HCT116 (cell line): ENCODE results near the gene ZNFX1. TPM values are rescaled to one million over a fixed set of nuclear protein-coding genes. Genes with fewer than 3 reads are reported as not detected.

Experiments
- ATAC-seq: fragments of 200-7000 bp; cut with Tn5 transposase; 2 replicates; pipeline ENCODE4 v1.9.1; 2020; ENCODE audit warnings: mild to moderate bottlenecking, moderate library complexity
- BruUV-seq: library from RNA; stranded (reverse); fragments of 400-500 nt; replicated peaks from 2 replicates; lab custom pipeline; 2021; lab: Mats Ljungman, UMichigan
- CTCF ChIA-PET: fragments of 300-600 bp; sonication (Branson Sonifier 250); formaldehyde crosslinking; loops from one replicate; lab custom pipeline; 2021; ENCODE audit warnings: antibody characterized with exemption; lab: Charles Lee
- POLR2A ChIA-PET: fragments of 300-600, 350-600 bp; sonication (Branson Sonifier 250); formaldehyde crosslinking; loops from one replicate; lab custom pipeline; 2021; ENCODE audit warnings: antibody characterized with exemption; lab: Charles Lee
- RAD21 ChIA-PET, 2 experiments: fragments of 300-600 bp; sonication (Branson Sonifier 250); formaldehyde crosslinking; loops; one replicate each; lab custom pipeline; 2023; ENCODE audit warnings: low total read pairs in 2 of 2; ENCODE audit not compliant: uncharacterized antibody in 2 of 2, unreplicated experiment in 2 of 2, low non-redundant PET in 1 of 2; lab: Charles Lee
- DNase-seq: peaks from one replicate; pipeline ENCODE4 v3.0.0-alpha.2; 2010; ENCODE audit warnings: low read depth, low spot score
- H2AFZ ChIP-seq: fragments of 200-600 bp; shearing (Covaris generic), sonication (generic); 2 replicates; pipeline ENCODE4 v1.6.1; 2017; ENCODE audit warnings: low read depth, mixed run types, mixed read lengths, antibody characterized with exemption, low read length; ENCODE audit not compliant: poor library complexity, severe bottlenecking
- H3K27ac ChIP-seq: 2 replicates; pipeline ENCODE4 v1.5.1; 2012; ENCODE audit warnings: low read depth, low read length
- H3K27me3 ChIP-seq: fragments of 200-600 bp; sonication (generic); 2 replicates; pipeline ENCODE4 v1.6.1; 2016; ENCODE audit warnings: mixed run types, low read length, mixed read lengths; ENCODE audit not compliant: insufficient read depth
- H3K36me3 ChIP-seq, 2 experiments: fragments of 200-500 bp in 1 of 2; fragments of 200-600 bp in 1 of 2; sonication (Bioruptor generic) in 1 of 2; sonication (generic) in 1 of 2; 2 replicates each; pipeline versions ENCODE4 v1.5.1 to v1.6.1; 2014 to 2016; ENCODE audit warnings: low read length in 2 of 2, inconsistent platforms in 1 of 2, mixed read lengths in 1 of 2, mixed run types in 1 of 2; ENCODE audit not compliant: insufficient read depth in 2 of 2, control insufficient read depth in 1 of 2
- H3K4me1 ChIP-seq, 2 experiments: fragments of 200-600 bp in 1 of 2; sonication (generic) in 1 of 2; 2 replicates each; pipeline versions ENCODE4 v1.5.1 to v1.6.1; 2012 to 2017; ENCODE audit warnings: low read length in 2 of 2, inconsistent platforms in 1 of 2, mild to moderate bottlenecking in 1 of 2, mixed read lengths in 1 of 2, mixed run types in 1 of 2, moderate library complexity in 1 of 2; ENCODE audit not compliant: insufficient read depth in 2 of 2, control insufficient read depth in 1 of 2
- H3K4me2 ChIP-seq: fragments of 200-600 bp; sonication (generic); 2 replicates; pipeline ENCODE4 v1.6.1; 2017; ENCODE audit warnings: mixed run types, low read length, mixed read lengths
- H3K4me3 ChIP-seq, 2 experiments: fragments of 200-600 bp in 1 of 2; sonication (generic) in 1 of 2; replicated peaks in 1 of 2; 2 replicates each; pipeline ENCODE4 v1.5.1; 2011 to 2016; ENCODE audit warnings: low read length in 2 of 2, control low read depth in 1 of 2, low read depth in 1 of 2, mild to moderate bottlenecking in 1 of 2, mixed read lengths in 1 of 2, mixed run types in 1 of 2
- H3K79me2 ChIP-seq: fragments of 200-600 bp; sonication (generic); 2 replicates; pipeline ENCODE4 v1.6.1; 2017; ENCODE audit warnings: mild to moderate bottlenecking, mixed run types, low read length, moderate library complexity, mixed read lengths; ENCODE audit not compliant: insufficient read depth
- H3K9ac ChIP-seq: fragments of 200-600 bp; sonication (generic); 2 replicates; pipeline ENCODE4 v1.6.1; 2016; ENCODE audit warnings: low read length, mixed read lengths
- H3K9me2 ChIP-seq: fragments of 200-600 bp; sonication (generic), shearing (Covaris generic); 2 replicates; pipeline ENCODE4 v1.6.1; 2017; ENCODE audit warnings: mixed run types, mild to moderate bottlenecking, moderate library complexity; ENCODE audit not compliant: insufficient read depth
- H3K9me3 ChIP-seq, 2 experiments: fragments of 200-500 bp in 1 of 2; fragments of 200-600 bp in 1 of 2; sonication (Bioruptor generic) in 1 of 2; sonication (generic) in 1 of 2; 2 replicates each; pipeline ENCODE4 v1.6.1; 2014 to 2017; ENCODE audit warnings: low read length in 2 of 2, mixed read lengths in 2 of 2, inconsistent platforms in 1 of 2, low read depth in 1 of 2, mild to moderate bottlenecking in 1 of 2, mixed run types in 1 of 2, moderate library complexity in 1 of 2; ENCODE audit not compliant: control insufficient read depth in 1 of 2, insufficient read depth in 1 of 2
- H4K20me1 ChIP-seq: fragments of 200-600 bp; sonication (generic), shearing (Covaris generic); 2 replicates; pipeline ENCODE4 v1.6.1; 2017; ENCODE audit warnings: mixed run types, mild to moderate bottlenecking, moderate library complexity; ENCODE audit not compliant: insufficient read depth
- ATF3 ChIP-seq: IDR thresholded peaks from 2 replicates; pipeline ENCODE4 v1.6.1; 2012
- CBX3 ChIP-seq: IDR thresholded peaks from 2 replicates; pipeline ENCODE4 v1.6.1; 2012; ENCODE audit warnings: low read depth
- FOSL1 ChIP-seq: IDR thresholded peaks from 2 replicates; pipeline ENCODE4 v1.6.1; 2012; ENCODE audit warnings: low read depth
- POLR2AphosphoS5 ChIP-seq: IDR thresholded peaks from 2 replicates; pipeline ENCODE4 v1.6.1; 2011; ENCODE audit warnings: mild to moderate bottlenecking, low read depth, low read length, moderate library complexity
- REST ChIP-seq: IDR thresholded peaks from 2 replicates; pipeline ENCODE4 v1.6.1; 2012; ENCODE audit warnings: low read depth
- SIN3A ChIP-seq: IDR thresholded peaks from 2 replicates; pipeline ENCODE4 v1.6.1; 2012; ENCODE audit warnings: low read depth
- SP1 ChIP-seq: IDR thresholded peaks from 2 replicates; pipeline ENCODE4 v1.6.1; 2012; ENCODE audit warnings: low read depth
- TCF7L2 ChIP-seq: IDR thresholded peaks from 2 replicates; pipeline ENCODE4 v1.7.0; 2011; ENCODE audit warnings: borderline replicate concordance, inconsistent platforms; ENCODE audit not compliant: insufficient read depth, insufficient read length; ENCODE audit errors: extremely low read depth
- ZFX ChIP-seq: fragments of 450-650 bp; IDR thresholded peaks from 2 replicates; pipeline ENCODE4 v1.6.1; 2017
- intact Hi-C: fragments of 100-400 bp; cut with micrococcal nuclease; formaldehyde crosslinking; loops from 2 replicates; pipeline ENCODE4 v1.10.0; 2022
- total RNA-seq: library from RNA; stranded (reverse); gene quantifications from one replicate; pipeline ENCODE4 v1.2.1, GENCODE V29; 2021; ENCODE audit not compliant: unreplicated experiment

The ZNFX1 gene
- total RNA-seq, 1 experiment from 2014 or later, result 24.1 TPM

DNA sequence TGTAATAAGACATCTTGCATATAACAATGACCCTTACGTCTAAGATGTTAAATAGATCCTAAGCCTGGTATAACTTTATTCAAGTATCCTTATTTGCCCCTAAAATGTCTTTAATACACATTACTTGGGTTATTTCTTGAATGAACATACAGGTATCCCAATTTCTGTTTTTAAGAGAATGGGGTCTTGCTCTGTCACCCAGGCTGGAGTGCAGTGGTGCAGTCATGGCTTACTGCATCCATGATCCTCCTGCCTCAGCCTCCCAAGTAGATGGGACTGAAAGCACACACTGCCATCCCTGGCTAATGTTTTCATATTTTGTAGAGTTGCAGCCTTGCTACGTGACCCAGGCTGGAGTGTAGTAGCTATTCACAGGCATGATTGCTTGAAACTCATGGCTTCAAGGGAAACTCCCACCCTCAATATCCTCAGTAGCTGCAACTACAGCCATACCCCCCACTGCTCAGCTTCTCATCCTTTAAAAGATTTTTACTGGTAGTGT lies 10.4 kb upstream of the ZNFX1 start:
- Histone ChIP-seq H3K27ac (no peak overlapping the region; the same call in 1 of the 2 replicates), H3K79me2 (peaks cover 53% of the 10 kb centered on the region), H4K20me1 (peaks cover 73% of the 10 kb centered on the region), H3K36me3 (peaks cover 58 to 65% of the 10 kb centered on the region in 2 experiments), H2AFZ (no peak overlapping the region), H3K27me3 (no peaks in the 10 kb centered on the region), H3K4me2 (no peak overlapping the region), H3K9me3 (no peaks in the 10 kb centered on the region), H3K9ac (no peak overlapping the region), H3K4me1 (peaks cover 29 to 54% of the 10 kb centered on the region in 2 experiments; a peak in 3 of 4 replicates), H3K4me3 (no peak overlapping the region), H3K9me2 (no peaks in the 10 kb centered on the region)
- no peak for DNase-seq
- intact Hi-C loops, result no loop called here
- ChIA-PET RAD21 (no interaction called here), CTCF (interaction anchor here (1.5 kb wide), 1 partner anchor 71 kb away, joined by 4 read pairs; no protein-coding TSS in a partner anchor), POLR2A (interaction anchor here (3.2 kb wide), 1 partner anchor 10 kb away, joined by 15 read pairs; the partner anchor contains the start of gene ZNFX1)
- ATAC-seq, result no peak
- TF ChIP-seq SP1 (peak; percentile 13; the same call in 1 of the 2 replicates), CBX3 (no peak)
- BruUV-seq, result no TSS peak

GRCh38 chr20:49287555-49288249 lies 9.8 kb upstream of the ZNFX1 start:
- DNase-seq, result no peak
- H3K27ac ChIP-seq, result peak overlapping the region; percentile 38; the same call in 1 of the 2 replicates
- H3K79me2 ChIP-seq, result peaks cover 59% of the 10 kb centered on the region
- no peaks in the 10 kb centered on the region for H3K9me3 ChIP-seq
- no peak for ATAC-seq
- no peaks in the 10 kb centered on the region for H3K27me3 ChIP-seq
- peaks cover 33 to 60% of the 10 kb centered on the region in 2 experiments; a peak in 3 of 4 replicates for H3K4me1 ChIP-seq
- intact Hi-C loops, result no loop called here
- no peak overlapping the region for H2AFZ ChIP-seq
- H3K4me2 ChIP-seq, result no peak overlapping the region; the same call in 1 of the 2 replicates
- no TSS peak for BruUV-seq
- H3K9me2 ChIP-seq, result no peaks in the 10 kb centered on the region
- no peak overlapping the region for H3K4me3 ChIP-seq
- peaks cover 64 to 71% of the 10 kb centered on the region in 2 experiments for H3K36me3 ChIP-seq
- CTCF ChIA-PET, result interaction anchor here (1.5 kb wide), 1 partner anchor 70 kb away, joined by 4 read pairs; no protein-coding TSS in a partner anchor
- TF ChIP-seq SIN3A (no peak), ZFX (no peak), POLR2AphosphoS5 (no peak; the same call in 1 of the 2 replicates), REST (no peak), FOSL1 (peak; percentile 9; the same call in 1 of the 2 replicates), TCF7L2 (no peak), ATF3 (no peak)
- RAD21 ChIA-PET, result no interaction called here
- H4K20me1 ChIP-seq, result peaks cover 79% of the 10 kb centered on the region
- POLR2A ChIA-PET, result interaction anchor here (0.6 to 3.2 kb wide), 4 partner anchors 10 to 914 kb away, joined by 3 to 15 read pairs (median 3); partner anchors contain the start of gene ZNFX1
- 0 out of 2 replicates have a peak overlapping the region, but pooled peaks have one; percentile 12 for H3K9ac ChIP-seq
